Gastroesophageal sphincter (tissue), 3 donors: ENCODE results near the gene SRPK2.

Experiments
- CTCF ChIP-seq, 4 experiments: fragments of 200-600 bp in 2 of 4; fragments of 450-650 bp in 2 of 4; sonication (generic) in 1 of 4; IDR thresholded peaks; one replicate each; pipeline ENCODE4 v1.5.1; 2017 to 2019; ENCODE audit warnings: antibody characterized with exemption in 4 of 4, mild to moderate bottlenecking in 2 of 4, moderate library complexity in 2 of 4
- POLR2A ChIP-seq, 2 donors: fragments of 450-650 bp; IDR thresholded peaks; one replicate each; pipeline ENCODE4 v1.6.1; 2017; ENCODE audit warnings: antibody characterized with exemption in 2 of 2, mild to moderate bottlenecking in 2 of 2, moderate library complexity in 1 of 2
- POLR2AphosphoS5 ChIP-seq: sonication (generic); formaldehyde crosslinking; IDR thresholded peaks from one replicate; pipeline ENCODE4 v1.6.1; 2017; ENCODE audit warnings: antibody characterized with exemption

DNA sequence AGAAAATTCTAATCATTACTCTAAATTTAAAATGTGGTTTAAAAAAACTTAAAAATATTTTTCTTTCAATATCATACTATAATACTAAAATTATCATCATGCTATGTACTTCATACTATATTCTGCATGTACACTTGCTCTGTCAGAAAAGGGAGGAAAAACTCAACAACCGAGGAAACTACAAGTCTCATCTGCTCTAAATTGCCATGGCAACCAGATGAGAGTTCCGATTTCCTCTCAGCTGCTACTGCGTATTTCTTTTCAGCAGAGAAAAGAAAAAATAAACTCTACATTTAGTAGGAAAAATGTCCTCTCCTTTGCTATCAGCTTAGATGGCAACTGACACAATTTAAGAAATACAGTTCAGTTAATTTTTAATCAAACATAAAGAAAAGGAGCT, 178.9 kb downstream of the SRPK2 start:
- no peak for TF ChIP-seq CTCF (IDR thresholded peaks at IDR 0.05)
- TF ChIP-seq POLR2A (IDR thresholded peaks at IDR 0.05) = no peak
- TF ChIP-seq POLR2AphosphoS5 = no peak
